H1 (cell line): ENCODE results near the gene SBF1. TPM values are rescaled to one million over a fixed set of nuclear protein-coding genes. Genes with fewer than 3 reads are reported as not detected.

ENCODE experiments used
- CTCF ChIA-PET: fragments of 300-600 bp; sonication (Branson Sonifier 250); formaldehyde crosslinking; loops from one replicate; lab custom pipeline; 2021; ENCODE audit not compliant: partially characterized antibody; lab: Charles Lee
- POLR2A ChIA-PET: fragments of 300-600 bp; sonication (Branson Sonifier 250); formaldehyde crosslinking; loops from one replicate; lab custom pipeline; 2021; ENCODE audit warnings: inconsistent platforms; ENCODE audit not compliant: partially characterized antibody; lab: Charles Lee
- DNase-seq, 2 experiments: peaks; one replicate each; pipeline versions ENCODE4 v3.0.0 to v3.0.0-alpha.2; 2010 to 2022; ENCODE audit warnings: low spot score in 2 of 2, low read depth in 1 of 2, mixed read lengths in 1 of 2
- FAIRE-seq: peaks from 2 replicates; lab custom pipeline; 2011; peaks lifted over from hg19 to GRCh38; lab: Jason Lieb, UNC
- H2AFZ ChIP-seq: 2 replicates; pipeline ENCODE4 v1.8.1; 2012; ENCODE audit warnings: low read length, inconsistent platforms
- H2AK5ac ChIP-seq: 2 replicates; pipeline ENCODE4 v1.6.1; 2013; ENCODE audit warnings: low read depth, low read length
- H2BK120ac ChIP-seq: replicated peaks from 2 replicates; pipeline ENCODE3; 2013; ENCODE audit warnings: low read depth, low read length, inconsistent platforms
- H2BK12ac ChIP-seq: 2 replicates; pipeline ENCODE4 v1.6.1; 2013; ENCODE audit warnings: low read depth, low read length
- H2BK15ac ChIP-seq: 2 replicates; pipeline ENCODE4 v1.6.1; 2013; ENCODE audit warnings: low read length
- H2BK20ac ChIP-seq: 2 replicates; pipeline ENCODE4 v1.6.1; 2013; ENCODE audit warnings: low read length
- H2BK5ac ChIP-seq: 2 replicates; pipeline ENCODE4 v1.6.1; 2013; ENCODE audit warnings: low read depth, low read length
- H3K14ac ChIP-seq: 2 replicates; pipeline ENCODE4 v1.6.1; 2013; ENCODE audit warnings: inconsistent platforms; ENCODE audit not compliant: insufficient read length
- H3K18ac ChIP-seq: 2 replicates; pipeline ENCODE4 v1.6.1; 2013; ENCODE audit warnings: low read length; ENCODE audit errors: extremely low read depth
- H3K23ac ChIP-seq: 2 replicates; pipeline ENCODE4 v1.6.1; 2013; ENCODE audit warnings: inconsistent platforms; ENCODE audit not compliant: insufficient read length
- H3K23me2 ChIP-seq: 2 replicates; pipeline ENCODE4 v1.6.1; 2013; ENCODE audit warnings: low read depth, low read length
- H3K27ac ChIP-seq: 2 replicates; pipeline ENCODE4 v1.6.1; 2011; ENCODE audit warnings: low read depth, low read length, inconsistent platforms
- H3K27me3 ChIP-seq, 4 experiments: replicated peaks in 1 of 4; 1 replicate in 1 of 4; 2 replicates in 3 of 4; pipeline versions ENCODE4 v1.6.1 to v1.8.1; 2011 to 2013; ENCODE audit warnings: low read length in 3 of 4, mild to moderate bottlenecking in 3 of 4, inconsistent platforms in 2 of 4, mixed read lengths in 2 of 4, moderate library complexity in 1 of 4; ENCODE audit not compliant: control insufficient read depth in 3 of 4, insufficient read depth in 3 of 4; ENCODE audit errors: extremely low read depth in 1 of 4
- H3K36me3 ChIP-seq, 4 experiments: 2 replicates each; pipeline versions ENCODE4 v1.6.1 to v1.8.1; 2011 to 2013; ENCODE audit warnings: mild to moderate bottlenecking in 4 of 4, low read length in 3 of 4, moderate library complexity in 2 of 4, control low read depth in 1 of 4, inconsistent platforms in 1 of 4; ENCODE audit not compliant: insufficient read depth in 4 of 4, control insufficient read depth in 2 of 4
- H3K4ac ChIP-seq: replicated peaks from 2 replicates; pipeline ENCODE3; 2013; ENCODE audit warnings: low read length, low read depth, mixed read lengths, inconsistent platforms; ENCODE audit not compliant: insufficient read length
- H3K4me1 ChIP-seq, 4 experiments: replicated peaks in 1 of 4; 1 replicate in 1 of 4; 2 replicates in 3 of 4; pipeline versions ENCODE4 v1.6.1 to v1.8.1; 2011 to 2013; ENCODE audit warnings: low read length in 3 of 4, inconsistent platforms in 2 of 4, mixed read lengths in 1 of 4; ENCODE audit not compliant: insufficient read depth in 4 of 4, control insufficient read depth in 3 of 4
- H3K4me2 ChIP-seq, 2 experiments: 2 replicates each; pipeline versions ENCODE4 v1.6.1 to v1.8.1; 2011 to 2013; ENCODE audit warnings: low read depth in 2 of 2, low read length in 2 of 2, control low read depth in 1 of 2, inconsistent platforms in 1 of 2, mild to moderate bottlenecking in 1 of 2; ENCODE audit not compliant: insufficient read depth in 1 of 2
- H3K4me3 ChIP-seq, 4 experiments: fragments of 200-600, 300-600 bp in 1 of 4; sonication (generic), shearing (Covaris generic), sonication (Bioruptor Twin) in 1 of 4; 2 replicates each; pipeline versions ENCODE4 v1.5.1 to v1.8.1; 2011 to 2016; ENCODE audit warnings: low read length in 4 of 4, low read depth in 3 of 4, control low read depth in 2 of 4, inconsistent platforms in 2 of 4, mild to moderate bottlenecking in 2 of 4, mixed read lengths in 1 of 4, moderate library complexity in 1 of 4; ENCODE audit not compliant: insufficient read depth in 2 of 4; ENCODE audit errors: extremely low read depth in 1 of 4
- H3K56ac ChIP-seq: replicated peaks from 2 replicates; pipeline ENCODE3; 2013; ENCODE audit warnings: low read depth, mild to moderate bottlenecking, mixed read lengths, low read length, inconsistent platforms; ENCODE audit not compliant: insufficient read length
- H3K79me1 ChIP-seq: 2 replicates; pipeline ENCODE4 v1.6.1; 2013; ENCODE audit warnings: low read depth, low read length, control low read depth
- H3K79me2 ChIP-seq, 2 experiments: 2 replicates each; pipeline versions ENCODE4 v1.6.1 to v1.8.1; 2012 to 2013; ENCODE audit warnings: low read length in 2 of 2, mild to moderate bottlenecking in 2 of 2, inconsistent platforms in 1 of 2; ENCODE audit not compliant: insufficient read depth in 2 of 2, control insufficient read depth in 1 of 2
- H3K9ac ChIP-seq, 4 experiments: replicated peaks in 1 of 4; 1 replicate in 1 of 4; 2 replicates in 3 of 4; pipeline versions ENCODE4 v1.6.1 to v1.8.1; 2011 to 2013; ENCODE audit warnings: low read depth in 3 of 4, low read length in 3 of 4, control low read depth in 2 of 4, mild to moderate bottlenecking in 2 of 4, moderate library complexity in 2 of 4, inconsistent platforms in 1 of 4; ENCODE audit errors: extremely low read depth in 1 of 4
- H3K9me3 ChIP-seq, 2 experiments: 2 replicates each; pipeline versions ENCODE4 v1.6.1 to v1.8.1; 2012 to 2013; ENCODE audit warnings: mild to moderate bottlenecking in 2 of 2, moderate library complexity in 2 of 2, control low read depth in 1 of 2, inconsistent platforms in 1 of 2, low read depth in 1 of 2, low read length in 1 of 2, mixed read lengths in 1 of 2; ENCODE audit not compliant: insufficient read depth in 2 of 2
- H4K20me1 ChIP-seq, 2 experiments: replicated peaks in 1 of 2; 2 replicates each; pipeline versions ENCODE3 to v1.8.1; 2011 to 2013; ENCODE audit warnings: inconsistent platforms in 2 of 2, low read length in 2 of 2, mild to moderate bottlenecking in 1 of 2; ENCODE audit not compliant: insufficient read depth in 2 of 2, control insufficient read depth in 1 of 2
- H4K5ac ChIP-seq: 2 replicates; pipeline ENCODE4 v1.6.1; 2013; ENCODE audit warnings: low read length, low read depth, mixed read lengths, inconsistent platforms; ENCODE audit not compliant: insufficient read length
- H4K8ac ChIP-seq: 2 replicates; pipeline ENCODE4 v1.8.0; 2013; ENCODE audit warnings: mild to moderate bottlenecking, moderate library complexity, low read length, inconsistent platforms; ENCODE audit not compliant: insufficient read depth; ENCODE audit errors: extremely low read depth
- H4K91ac ChIP-seq: replicated peaks from 2 replicates; pipeline ENCODE3; 2013; ENCODE audit warnings: low read length, mixed read lengths, inconsistent platforms; ENCODE audit not compliant: insufficient read length
- CBX8 ChIP-seq: fragments of 300-800, 300-1000 bp; sonication (generic); IDR thresholded peaks from 2 replicates; pipeline ENCODE4 v1.7.1; 2016; ENCODE audit warnings: low read depth, low read length, borderline replicate concordance
- CEBPB ChIP-seq: IDR thresholded peaks from 2 replicates; pipeline ENCODE4 v1.6.1; 2012; ENCODE audit warnings: low read depth, low read length
- CREB1 ChIP-seq: IDR thresholded peaks from 2 replicates; pipeline ENCODE4 v1.6.1; 2012; ENCODE audit warnings: inconsistent platforms
- KDM1A ChIP-seq: fragments of 200-600, 300-600 bp; sonication (generic); IDR thresholded peaks from 2 replicates; pipeline ENCODE4 v1.7.1; 2016; ENCODE audit warnings: mild to moderate bottlenecking, low read length, borderline replicate concordance
- KDM4A ChIP-seq: IDR thresholded peaks from one replicate; pipeline ENCODE4 v1.7.1; 2012; ENCODE audit warnings: low read depth, mild to moderate bottlenecking, moderate library complexity, low read length, inconsistent platforms; ENCODE audit not compliant: severe bottlenecking
- RBBP5 ChIP-seq: IDR thresholded peaks from 2 replicates; pipeline ENCODE4 v1.7.1; 2012; ENCODE audit warnings: low read depth, mild to moderate bottlenecking, inconsistent platforms, low read length, moderate library complexity, borderline replicate concordance
- RFX5 ChIP-seq: IDR thresholded peaks from 2 replicates; pipeline ENCODE4 v1.6.1; 2011; ENCODE audit warnings: low read depth, low read length, improper control_type of control experiment, borderline replicate concordance
- RXRA ChIP-seq: IDR thresholded peaks from 2 replicates; pipeline ENCODE4 v1.6.1; 2011; ENCODE audit warnings: low read depth, mild to moderate bottlenecking, low read length, moderate library complexity; ENCODE audit not compliant: insufficient read depth
- SP2 ChIP-seq: IDR thresholded peaks from 2 replicates; pipeline ENCODE4 v1.6.1; 2012; ENCODE audit warnings: mild to moderate bottlenecking, low read length, inconsistent platforms
- SP4 ChIP-seq: IDR thresholded peaks from 2 replicates; pipeline ENCODE4 v1.6.1; 2012; ENCODE audit warnings: low read length, inconsistent platforms
- TAF7 ChIP-seq: optimal IDR thresholded peaks from 2 replicates; pipeline ENCODE3; 2011; ENCODE audit warnings: low read depth, mild to moderate bottlenecking, inconsistent platforms, low read length, moderate library complexity, borderline replicate concordance
- USF2 ChIP-seq: IDR thresholded peaks from 2 replicates; pipeline ENCODE4 v1.6.1; 2011; ENCODE audit warnings: low read length, improper control_type of control experiment
- WGBS, 2 experiments: shearing (Covaris generic) in 1 of 2; methylation state at CpG; one replicate each; pipeline versions ENCODE4 v1.1.6 to v1.1.7; 2013 to 2015; ENCODE audit warnings: low lambda C conversion rate in 2 of 2, mixed read lengths in 2 of 2, inconsistent platforms in 1 of 2, low coverage in 1 of 2, missing lambda C conversion rate in 1 of 2; ENCODE audit not compliant: insufficient replicate concordance in 2 of 2, insufficient coverage in 1 of 2, insufficient read length in 1 of 2; ENCODE audit errors: extremely low coverage in 1 of 2, missing lambda C conversion rate in 1 of 2; 5-methylcytosine and 5-hydroxymethylcytosine counted together
- polyA plus RNA-seq, 7 experiments: library from polyadenylated mRNA; depleted of rRNA in 3 of 7; stranded (reverse) in 5 of 7; unstranded in 2 of 7; fragments of >200 nt in 5 of 7; fragments of 200-250 nt in 2 of 7; gene quantifications; 1 replicate in 5 of 7; 2 replicates in 1 of 7; 4 replicates in 1 of 7; pipeline versions ENCODE4 v1.2.1 to v1.2.3, GENCODE V29; 2011 to 2013; ENCODE audit warnings: missing spikeins in 2 of 7, mixed read lengths in 2 of 7
- total RNA-seq: library from RNA; stranded (reverse); fragmentation: NEBNext Ultra II Directional; extraction: Animal tissue kit (Norgen Biotek cat#: 25700); gene quantifications from 2 replicates; pipeline ENCODE4 v1.2.1, GENCODE V29; 2021

The SBF1 gene
- total and polyA plus RNA-seq, 2 of the 8 experiments (the other 6 are each of a cell fraction or from before 2014, with no cell fraction given), result 29.1 to 71.5 TPM

DNA sequence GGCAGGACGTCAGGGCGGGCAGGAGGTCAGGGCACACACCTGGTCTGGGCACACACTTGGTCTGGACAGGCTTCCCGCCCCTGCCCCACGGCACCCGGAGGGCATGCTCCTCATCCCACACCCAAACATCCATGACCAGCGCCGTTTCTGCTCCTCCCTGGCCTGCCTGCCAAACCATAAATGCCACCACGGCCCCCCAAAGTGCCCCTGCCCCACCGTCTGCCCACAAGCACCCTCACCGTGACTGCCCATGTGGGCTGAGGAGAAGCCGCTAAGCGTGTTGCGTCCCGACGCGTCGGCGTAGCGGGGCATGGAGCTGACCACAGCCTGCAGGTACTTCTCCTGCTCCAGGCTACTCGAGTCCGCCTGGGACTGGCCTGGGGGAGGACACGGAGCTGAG is 15.8 kb downstream of the SBF1 start:
- Histone ChIP-seq H3K79me2 (no peaks in the 10 kb centered on the region), H2AK5ac (no peak overlapping the region), H4K8ac (no peak overlapping the region), H2BK15ac (no peak overlapping the region), H4K5ac (no peak overlapping the region), H2BK12ac (no peak overlapping the region), H3K4me3 (no peak overlapping the region), H3K9me3 (no peaks in the 10 kb centered on the region), H3K79me1 (no peaks in the 10 kb centered on the region), H3K4me2 (no peak overlapping the region), H4K91ac (no peak overlapping the region), H3K27ac (no peak overlapping the region), H3K4me1 (no peaks in the 10 kb centered on the region), H2BK5ac (no peak overlapping the region), H4K20me1 (peaks cover 18 to 19% of the 10 kb centered on the region in 2 experiments), H2BK20ac (no peak overlapping the region), H3K9ac (no peak overlapping the region), H3K14ac (no peak overlapping the region), H3K27me3 (no peaks in the 10 kb centered on the region; a peak in 1 of 7 replicates), H2BK120ac (no peak overlapping the region), H3K23ac (no peak overlapping the region), H3K36me3 (peaks cover 12 to 77% (median 42%) of the 10 kb centered on the region in 4 experiments), H3K23me2 (no peaks in the 10 kb centered on the region), H3K4ac (no peak overlapping the region), H2AFZ (no peak overlapping the region), H3K18ac (no peak overlapping the region), H3K56ac (no peak overlapping the region)
- ChIA-PET POLR2A (interaction anchor here (0.9 to 1.7 kb wide), 3 partner anchors 9 to 22 kb away, joined by 3 to 5 read pairs (median 3); no protein-coding TSS in a partner anchor), CTCF (interaction anchor here (0.9 to 6.0 kb wide), 2 partner anchors 11 to 39 kb away, joined by 3 to 60 read pairs; no protein-coding TSS in a partner anchor)
- DNase-seq, result no peak
- TF ChIP-seq CREB1 (no peak), TAF7 (no peak), SP4 (no peak), KDM4A (no peak), CEBPB (no peak), RFX5 (no peak), CBX8 (no peak), SP2 (no peak), RXRA (no peak), KDM1A (no peak), RBBP5 (no peak), USF2 (no peak)
- no peak for FAIRE-seq
- WGBS, 2 experiments, result 92% methylated on average over 22 of the region's 22 CpGs; no CpG with 5 or more reads in 1 of the 2 experiments
